Peyer's patch (tissue), 4 donors: ENCODE data around the gene SEMA3B. TPM values are rescaled to one million over a fixed set of nuclear protein-coding genes. Genes with fewer than 3 reads are reported as not detected.

Experiments
- DNase-seq, 3 donors: peaks; one replicate each; pipeline ENCODE4 v3.0.0-alpha.2; 2017 to 2019
- H3K27ac ChIP-seq, 4 donors: fragments of 200-600 bp; sonication (generic); one replicate each; pipeline ENCODE4 v1.5.1; 2016 to 2019
- H3K27me3 ChIP-seq, 2 donors: fragments of 200-600 bp; sonication (generic); one replicate each; pipeline ENCODE4 v1.5.1; 2019
- H3K36me3 ChIP-seq, 3 donors: fragments of 200-600 bp; sonication (generic); one replicate each; pipeline ENCODE4 v1.5.1; 2016 to 2019
- H3K4me1 ChIP-seq, 4 donors: fragments of 200-600 bp; sonication (generic); one replicate each; pipeline ENCODE4 v1.5.1; 2016 to 2019
- H3K4me3 ChIP-seq, 4 donors: fragments of 200-600 bp; sonication (generic); 1 replicate in 3 of 4; 2 replicates in 1 of 4; pipeline ENCODE4 v1.5.1; 2016 to 2019; ENCODE audit warnings: mild to moderate bottlenecking in 1 of 4
- H3K9me3 ChIP-seq, 4 donors: fragments of 200-600 bp; sonication (generic); one replicate each; pipeline ENCODE4 v1.5.1; 2016 to 2019; ENCODE audit warnings: mild to moderate bottlenecking in 1 of 4
- CTCF ChIP-seq, 6 experiments: fragments of 450-650 bp in 4 of 6; fragments of 200-600 bp in 2 of 6; sonication (generic) in 1 of 6; IDR thresholded peaks; one replicate each; pipeline ENCODE4 v1.5.1; 2017 to 2019; ENCODE audit warnings: antibody characterized with exemption in 6 of 6, mild to moderate bottlenecking in 3 of 6, moderate library complexity in 1 of 6
- POLR2A ChIP-seq, 2 donors: fragments of 450-650 bp; IDR thresholded peaks; one replicate each; pipeline ENCODE4 v1.5.1; 2017; ENCODE audit warnings: antibody characterized with exemption in 2 of 2, mild to moderate bottlenecking in 2 of 2, moderate library complexity in 2 of 2
- total RNA-seq, 4 donors: library from RNA; depleted of rRNA; stranded (reverse); fragments of >200 nt; gene quantifications; one replicate each; pipeline ENCODE4 v1.1.0, GENCODE V29; 2016

SEMA3B gene
- total RNA-seq, 4 donors from 2014 or later = 56.1 to 367 (median 267) TPM

- Histone ChIP-seq H3K27ac (no peak overlapping the region), H3K27me3 (no peaks in the 10 kb centered on the region), H3K4me1 (peaks cover 5 to 32% (median 18%) of the 10 kb centered on the region in 4 donors), H3K36me3 (peaks cover 0 to 15% (median 0%) of the 10 kb centered on the region in 3 donors), H3K4me3 (no peak overlapping the region), H3K9me3 (no peaks in the 10 kb centered on the region)
- no peak for DNase-seq
- TF ChIP-seq CTCF (IDR thresholded peaks at IDR 0.05) (no peak), POLR2A (IDR thresholded peaks at IDR 0.05) (no peak)
Measured at GRCh38 chr3:50275996-50276761, 7.2 kb downstream of the SEMA3B start.

GRCh38 chr3:50276762-50277101 lies 7.8 kb downstream of the SEMA3B start:
- Histone ChIP-seq H3K27me3 (no peaks in the 10 kb centered on the region), H3K27ac (no peak overlapping the region), H3K36me3 (peaks cover 0 to 15% (median 0%) of the 10 kb centered on the region in 3 donors), H3K4me1 (peaks cover 5 to 29% (median 18%) of the 10 kb centered on the region in 4 donors), H3K9me3 (no peaks in the 10 kb centered on the region), H3K4me3 (no peak overlapping the region)
- TF ChIP-seq CTCF (IDR thresholded peaks at IDR 0.05) = no peak
- no peak for TF ChIP-seq POLR2A (IDR thresholded peaks at IDR 0.05)
- DNase-seq = no peak

- H3K36me3 ChIP-seq = peaks cover 0 to 15% (median 0%) of the 10 kb centered on the region in 3 donors
- H3K4me1 ChIP-seq = peaks cover 1 to 21% (median 9%) of the 10 kb centered on the region in 4 donors
- H3K27ac ChIP-seq = no peak overlapping the region
- no peaks in the 10 kb centered on the region for H3K9me3 ChIP-seq
- H3K27me3 ChIP-seq = no peaks in the 10 kb centered on the region
- no peak for DNase-seq
- TF ChIP-seq POLR2A (IDR thresholded peaks at IDR 0.05) (no peak), CTCF (IDR thresholded peaks at IDR 0.05) (no peak)
- no peak overlapping the region for H3K4me3 ChIP-seq
Measured at GRCh38 chr3:50278123-50278879, 9.4 kb downstream of the SEMA3B start.

GRCh38 chr3:50278880-50279224 lies 9.9 kb downstream of the SEMA3B start, which contains the start of gene LSMEM2:
Gene LSMEM2, plus strand, starts transcription at chr3:50279087. Its CDS starts 27 bp downstream, at chr3:50279114.
- Histone ChIP-seq H3K4me3 (no peak within 1 kb of the TSS), H3K27ac (no peak within 1 kb of the TSS)

More at GRCh38 chr3:50278880-50279224, 9.9 kb downstream of the SEMA3B start, which contains the start of gene LSMEM2:
- Histone ChIP-seq H3K27me3 (no peaks in the 10 kb centered on the region), H3K4me1 (peaks cover 0 to 19% (median 4%) of the 10 kb centered on the region in 4 donors), H3K36me3 (peaks cover 0 to 11% (median 0%) of the 10 kb centered on the region in 3 donors), H3K9me3 (no peaks in the 10 kb centered on the region)
- no peak for DNase-seq
- TF ChIP-seq CTCF (IDR thresholded peaks at IDR 0.05) (no peak), POLR2A (IDR thresholded peaks at IDR 0.05) (no peak)
